ENCODE results near the gene B3GAT2.

DNA sequence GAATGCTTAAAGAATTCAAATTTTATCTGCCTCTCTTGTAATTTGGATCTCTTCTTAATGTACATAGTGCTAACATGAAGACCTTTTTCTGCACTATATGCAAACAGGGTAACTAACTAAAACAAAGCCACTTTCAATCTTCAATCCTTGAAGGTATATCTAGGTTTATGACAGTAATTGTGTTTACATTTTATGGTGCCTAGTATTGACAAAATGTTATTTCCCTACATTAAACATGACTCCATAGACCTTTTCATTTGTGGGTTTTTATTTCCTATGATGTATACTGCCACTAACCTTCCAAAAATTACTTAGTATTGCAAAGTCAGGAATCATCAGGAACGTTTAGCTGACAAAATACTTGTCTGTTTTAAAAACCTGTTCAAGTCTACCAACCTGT, 95.9 kb downstream of the B3GAT2 start:
- TF ChIP-seq CTCF (IDR thresholded peaks at IDR 0.05) (no peak), POLR2A (IDR thresholded peaks at IDR 0.05) (no peak)
